ENCODE measurements around the gene TRIM41. TPM values are rescaled to one million over a fixed set of nuclear protein-coding genes. Genes with fewer than 3 reads are reported as not detected.
A peak's percentile ranks its signal among the peaks of the same experiment; 100 is the strongest.

The TRIM41 gene
- total and polyA plus RNA-seq, 9 of the 15 experiments (the other 6 are each of a cell fraction or from before 2014, with no cell fraction given), result 1.8 to 47.6 (median 20.9) TPM

GRCh38 chr5:181261320-181262049 is 38.4 kb downstream of the TRIM41 start (continued):
- TF ChIP-seq NR3C1 (CRISPR knock-in tag; IDR thresholded peaks at IDR 0.05) (peak; percentile 71; the same call in 1 of the 2 replicates), ZNF668 (CRISPR knock-in tag; IDR thresholded peaks at IDR 0.05) (no peak), U2AF1 (optimal IDR thresholded peaks at IDR 0.05; ENCODE audit: low read depth, low read length) (peak; percentile 37), ZEB2 (IDR thresholded peaks at IDR 0.05) (no peak), RHOXF2B (CRISPR knock-in tag; conservative IDR thresholded peaks at IDR 0.05) (no peak), CHD1 (IDR thresholded peaks at IDR 0.05; ENCODE audit: low read length) (no peak), NRF1 (conservative IDR thresholded peaks at IDR 0.05 in 1 of 2, IDR thresholded peaks at IDR 0.05 in 1 of 2) (peak; percentile 89 to 91), ZNF449 (CRISPR knock-in tag; IDR thresholded peaks at IDR 0.05) (no peak), PHB2 (IDR thresholded peaks at IDR 0.05; ENCODE audit: low read depth) (no peak), KLF10 (CRISPR knock-in tag; IDR thresholded peaks at IDR 0.05) (no peak), ZFX (CRISPR knock-in tag; IDR thresholded peaks at IDR 0.05) (peak; percentile 100), ZNF639 (CRISPR knock-in tag; conservative IDR thresholded peaks at IDR 0.05 in 1 of 2, IDR thresholded peaks at IDR 0.05 in 1 of 2) (peak in 1 of 2 experiments; percentile 90; a peak in 2 of 4 replicates)
- TF ChIP-seq, protein P1, sequence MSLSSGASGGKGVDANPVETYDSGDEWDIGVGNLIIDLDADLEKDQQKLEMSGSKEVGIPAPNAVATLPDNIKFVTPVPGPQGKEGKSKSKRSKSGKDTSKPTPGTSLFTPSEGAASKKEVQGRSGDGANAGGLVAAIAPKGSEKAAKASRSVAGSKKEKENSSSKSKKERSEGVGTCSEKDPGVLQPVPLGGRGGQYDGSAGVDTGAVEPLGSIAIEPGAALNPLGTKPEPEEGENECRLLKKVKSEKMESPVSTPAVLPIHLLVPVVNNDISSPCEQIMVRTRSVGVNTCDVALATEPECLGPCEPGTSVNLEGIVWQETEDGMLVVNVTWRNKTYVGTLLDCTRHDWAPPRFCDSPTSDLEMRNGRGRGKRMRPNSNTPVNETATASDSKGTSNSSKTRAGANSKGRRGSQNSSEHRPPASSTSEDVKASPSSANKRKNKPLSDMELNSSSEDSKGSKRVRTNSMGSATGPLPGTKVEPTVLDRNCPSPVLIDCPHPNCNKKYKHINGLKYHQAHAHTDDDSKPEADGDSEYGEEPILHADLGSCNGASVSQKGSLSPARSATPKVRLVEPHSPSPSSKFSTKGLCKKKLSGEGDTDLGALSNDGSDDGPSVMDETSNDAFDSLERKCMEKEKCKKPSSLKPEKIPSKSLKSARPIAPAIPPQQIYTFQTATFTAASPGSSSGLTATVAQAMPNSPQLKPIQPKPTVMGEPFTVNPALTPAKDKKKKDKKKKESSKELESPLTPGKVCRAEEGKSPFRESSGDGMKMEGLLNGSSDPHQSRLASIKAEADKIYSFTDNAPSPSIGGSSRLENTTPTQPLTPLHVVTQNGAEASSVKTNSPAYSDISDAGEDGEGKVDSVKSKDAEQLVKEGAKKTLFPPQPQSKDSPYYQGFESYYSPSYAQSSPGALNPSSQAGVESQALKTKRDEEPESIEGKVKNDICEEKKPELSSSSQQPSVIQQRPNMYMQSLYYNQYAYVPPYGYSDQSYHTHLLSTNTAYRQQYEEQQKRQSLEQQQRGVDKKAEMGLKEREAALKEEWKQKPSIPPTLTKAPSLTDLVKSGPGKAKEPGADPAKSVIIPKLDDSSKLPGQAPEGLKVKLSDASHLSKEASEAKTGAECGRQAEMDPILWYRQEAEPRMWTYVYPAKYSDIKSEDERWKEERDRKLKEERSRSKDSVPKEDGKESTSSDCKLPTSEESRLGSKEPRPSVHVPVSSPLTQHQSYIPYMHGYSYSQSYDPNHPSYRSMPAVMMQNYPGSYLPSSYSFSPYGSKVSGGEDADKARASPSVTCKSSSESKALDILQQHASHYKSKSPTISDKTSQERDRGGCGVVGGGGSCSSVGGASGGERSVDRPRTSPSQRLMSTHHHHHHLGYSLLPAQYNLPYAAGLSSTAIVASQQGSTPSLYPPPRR (CRISPR knock-in tag; IDR thresholded peaks at IDR 0.05; ENCODE audit: borderline replicate concordance), result peak; percentile 65; the same call in 1 of the 2 replicates
- TF ChIP-seq, protein P2, sequence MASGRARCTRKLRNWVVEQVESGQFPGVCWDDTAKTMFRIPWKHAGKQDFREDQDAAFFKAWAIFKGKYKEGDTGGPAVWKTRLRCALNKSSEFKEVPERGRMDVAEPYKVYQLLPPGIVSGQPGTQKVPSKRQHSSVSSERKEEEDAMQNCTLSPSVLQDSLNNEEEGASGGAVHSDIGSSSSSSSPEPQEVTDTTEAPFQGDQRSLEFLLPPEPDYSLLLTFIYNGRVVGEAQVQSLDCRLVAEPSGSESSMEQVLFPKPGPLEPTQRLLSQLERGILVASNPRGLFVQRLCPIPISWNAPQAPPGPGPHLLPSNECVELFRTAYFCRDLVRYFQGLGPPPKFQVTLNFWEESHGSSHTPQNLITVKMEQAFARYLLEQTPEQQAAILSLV (tag; IDR thresholded peaks at IDR 0.05), result no peak
- TF ChIP-seq, protein P3, sequence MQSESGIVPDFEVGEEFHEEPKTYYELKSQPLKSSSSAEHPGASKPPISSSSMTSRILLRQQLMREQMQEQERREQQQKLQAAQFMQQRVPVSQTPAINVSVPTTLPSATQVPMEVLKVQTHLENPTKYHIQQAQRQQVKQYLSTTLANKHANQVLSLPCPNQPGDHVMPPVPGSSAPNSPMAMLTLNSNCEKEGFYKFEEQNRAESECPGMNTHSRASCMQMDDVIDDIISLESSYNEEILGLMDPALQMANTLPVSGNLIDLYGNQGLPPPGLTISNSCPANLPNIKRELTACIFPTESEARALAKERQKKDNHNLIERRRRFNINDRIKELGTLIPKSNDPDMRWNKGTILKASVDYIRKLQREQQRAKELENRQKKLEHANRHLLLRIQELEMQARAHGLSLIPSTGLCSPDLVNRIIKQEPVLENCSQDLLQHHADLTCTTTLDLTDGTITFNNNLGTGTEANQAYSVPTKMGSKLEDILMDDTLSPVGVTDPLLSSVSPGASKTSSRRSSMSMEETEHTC (IDR thresholded peaks at IDR 0.05), result no peak

Measured in K562 (cell line).